PFSK-1 (cell line): ENCODE data around the gene PPP2R2D.

Experiments
- FOXP2 ChIP-seq: optimal IDR thresholded peaks from 2 replicates; pipeline ENCODE3; 2011; ENCODE audit warnings: borderline replicate concordance, control low read depth, inconsistent platforms; ENCODE audit not compliant: insufficient read depth; ENCODE audit errors: extremely low read length, extremely low read depth
- POLR2AphosphoS5 ChIP-seq: IDR thresholded peaks from 2 replicates; pipeline ENCODE4 v1.6.1; 2012; ENCODE audit warnings: low read depth, mild to moderate bottlenecking, control low read depth, low read length, moderate library complexity
- REST ChIP-seq, 2 experiments: IDR thresholded peaks; 2 replicates each; pipeline versions ENCODE4 v1.6.1 to v1.8.0; 2011 to 2012; ENCODE audit warnings: low read depth in 2 of 2, low read length in 2 of 2, control low read depth in 1 of 2, inconsistent platforms in 1 of 2, mild to moderate bottlenecking in 1 of 2, moderate library complexity in 1 of 2; ENCODE audit not compliant: insufficient read depth in 1 of 2
- SIN3A ChIP-seq: IDR thresholded peaks from 2 replicates; pipeline ENCODE4 v1.6.1; 2012; ENCODE audit warnings: mild to moderate bottlenecking, low read length, moderate library complexity, borderline replicate concordance; ENCODE audit not compliant: insufficient read depth
- TAF1 ChIP-seq: IDR thresholded peaks from 2 replicates; pipeline ENCODE4 v1.6.1; 2012; ENCODE audit warnings: low read length, control low read depth, borderline replicate concordance; ENCODE audit not compliant: insufficient read depth

PPP2R2D gene

GRCh38 chr10:131968949-131969348 lies 68.1 kb downstream of the PPP2R2D start:
- no peak for TF ChIP-seq REST (IDR thresholded peaks at IDR 0.05; ENCODE audit: insufficient read depth in 1 of 2, low read depth in 2 of 2, low read length in 2 of 2)
- no peak for TF ChIP-seq POLR2AphosphoS5
- no peak for TF ChIP-seq SIN3A
- no peak for TF ChIP-seq TAF1
- no peak for TF ChIP-seq FOXP2

- no peak for TF ChIP-seq POLR2AphosphoS5
- TF ChIP-seq REST (IDR thresholded peaks at IDR 0.05; ENCODE audit: insufficient read depth in 1 of 2, low read depth in 2 of 2, low read length in 2 of 2), result no peak
- no peak for TF ChIP-seq SIN3A
- TF ChIP-seq TAF1, result no peak
- no peak for TF ChIP-seq FOXP2
Measured at GRCh38 chr10:131970946-131971345, 70.1 kb downstream of the PPP2R2D start.

GRCh38 chr10:131971591-131971990 lies 70.8 kb downstream of the PPP2R2D start:
- TF ChIP-seq SIN3A, result no peak
- TF ChIP-seq REST (IDR thresholded peaks at IDR 0.05; ENCODE audit: insufficient read depth in 1 of 2, low read depth in 2 of 2, low read length in 2 of 2), result no peak
- TF ChIP-seq TAF1, result no peak
- no peak for TF ChIP-seq POLR2AphosphoS5
- no peak for TF ChIP-seq FOXP2

- TF ChIP-seq FOXP2 (peak; percentile 16), TAF1 (no peak), SIN3A (peak; percentile 43; the same call in 1 of the 2 replicates), POLR2AphosphoS5 (no peak), REST (IDR thresholded peaks at IDR 0.05; ENCODE audit: insufficient read depth in 1 of 2, low read depth in 2 of 2, low read length in 2 of 2) (no peak)
Measured at GRCh38 chr10:131972474-131973071, 71.8 kb downstream of the PPP2R2D start.

GRCh38 chr10:131973160-131973951 lies 72.5 kb downstream of the PPP2R2D start:
- TF ChIP-seq TAF1 (no peak), SIN3A (no peak), REST (IDR thresholded peaks at IDR 0.05; ENCODE audit: insufficient read depth in 1 of 2, low read depth in 2 of 2, low read length in 2 of 2) (no peak), FOXP2 (no peak), POLR2AphosphoS5 (no peak)
